Upper lobe of left lung (tissue), 4 donors: ENCODE data around the gene SETD2.

Source experiments
- CTCF ChIP-seq, 6 experiments: fragments of 450-650 bp in 4 of 6; fragments of 200-600 bp in 2 of 6; sonication (generic) in 2 of 6; IDR thresholded peaks; one replicate each; pipeline ENCODE4 v1.5.1; 2016 to 2019; ENCODE audit warnings: antibody characterized with exemption in 6 of 6
- EP300 ChIP-seq, 4 donors: sonication (generic); formaldehyde crosslinking; IDR thresholded peaks; one replicate each; pipeline ENCODE4 v1.5.1; 2017; ENCODE audit warnings: antibody characterized with exemption in 4 of 4, control low read depth in 2 of 4
- POLR2A ChIP-seq, 4 donors: fragments of 450-650 bp; IDR thresholded peaks; one replicate each; pipeline ENCODE4 v1.5.1; 2016 to 2017; ENCODE audit warnings: antibody characterized with exemption in 4 of 4, mild to moderate bottlenecking in 2 of 4
- POLR2AphosphoS5 ChIP-seq, 2 donors: sonication (generic); formaldehyde crosslinking; IDR thresholded peaks; one replicate each; pipeline ENCODE4 v1.5.1; 2017; ENCODE audit warnings: antibody characterized with exemption in 2 of 2

- TF ChIP-seq CTCF (IDR thresholded peaks at IDR 0.05) (no peak), POLR2A (IDR thresholded peaks at IDR 0.05) (no peak), POLR2AphosphoS5 (IDR thresholded peaks at IDR 0.05) (no peak), EP300 (IDR thresholded peaks at IDR 0.05) (no peak)
Observed at GRCh38 chr3:47042231-47042791, 121.6 kb downstream of the SETD2 start.
